Tracheal epithelial cell (primary cell): Measurements from ENCODE around the gene RPL3. TPM values are rescaled to one million over a fixed set of nuclear protein-coding genes. Genes with fewer than 3 reads are reported as not detected.

Experiments used
- total RNA-seq: library from RNA; depleted of rRNA; stranded (reverse); fragments of >200 nt; gene quantifications from 2 replicates; pipeline ENCODE4 v1.2.1, GENCODE V29; 2014

RPL3 gene
- total RNA-seq, result 3,007 and 3,258 TPM in 2 replicates

GRCh38 chr22:39319284-39320022, at the start of gene RPL3:
RPL3 (minus strand) TSS chr22:39319623; CDS start chr22:39319597, 26 bp downstream.

GRCh38 chr22:39349967-39350726, 30.7 kb upstream of the RPL3 start, which contains the start of gene SYNGR1:
SYNGR1 (plus strand) TSS chr22:39349991; CDS start chr22:39350011, 20 bp downstream.

Other genes starting within 250 kb of the RPL3 start
- gene APOBEC3G, start 242.3 kb downstream of the RPL3 start, total RNA-seq, result 4.6 and 9.6 TPM in 2 replicates
- 0.72 and 1.5 TPM in 2 replicates for gene APOBEC3H, start 222.4 kb downstream of the RPL3 start, total RNA-seq
- 0.48 and 2.6 TPM in 2 replicates for gene CBX7, start 166.9 kb downstream of the RPL3 start, total RNA-seq
- gene PDGFB, start 74.6 kb downstream of the RPL3 start, total RNA-seq, result 0.64 and 21.2 TPM in 2 replicates
- 0.64 and 0.96 TPM in 2 replicates for gene SYNGR1, start 30.4 kb upstream of the RPL3 start, total RNA-seq
- 6.5 and 14.3 TPM in 2 replicates for gene TAB1, start 80.2 kb upstream of the RPL3 start, total RNA-seq
- gene MGAT3, start 137.4 kb upstream of the RPL3 start, total RNA-seq, result under 0.01 TPM in 2 replicates
- 18.6 and 27.3 TPM in 2 replicates for gene MIEF1, start 182.7 kb upstream of the RPL3 start, total RNA-seq
- 402 and 522 TPM in 2 replicates for gene ATF4, start 200.9 kb upstream of the RPL3 start, total RNA-seq
- 63.9 and 73.7 TPM in 2 replicates for gene RPS19BP1, start 213.1 kb upstream of the RPL3 start, total RNA-seq